Ureter (tissue), 1 donor: ENCODE measurements around the gene CNMD. TPM values are rescaled to one million over a fixed set of nuclear protein-coding genes. Genes with fewer than 3 reads are reported as not detected.

ENCODE experiments used
- DNase-seq: peaks from one replicate; pipeline ENCODE4 v3.0.0-alpha.2; 2020; ENCODE audit warnings: low spot score
- total RNA-seq: library from RNA; stranded (reverse); gene quantifications from one replicate; pipeline ENCODE4 v1.2.4, GENCODE V29; 2023
- donor health status: DM: yes; HTN: yes; CAD: no.

CNMD gene
- not detected for total RNA-seq

DNA sequence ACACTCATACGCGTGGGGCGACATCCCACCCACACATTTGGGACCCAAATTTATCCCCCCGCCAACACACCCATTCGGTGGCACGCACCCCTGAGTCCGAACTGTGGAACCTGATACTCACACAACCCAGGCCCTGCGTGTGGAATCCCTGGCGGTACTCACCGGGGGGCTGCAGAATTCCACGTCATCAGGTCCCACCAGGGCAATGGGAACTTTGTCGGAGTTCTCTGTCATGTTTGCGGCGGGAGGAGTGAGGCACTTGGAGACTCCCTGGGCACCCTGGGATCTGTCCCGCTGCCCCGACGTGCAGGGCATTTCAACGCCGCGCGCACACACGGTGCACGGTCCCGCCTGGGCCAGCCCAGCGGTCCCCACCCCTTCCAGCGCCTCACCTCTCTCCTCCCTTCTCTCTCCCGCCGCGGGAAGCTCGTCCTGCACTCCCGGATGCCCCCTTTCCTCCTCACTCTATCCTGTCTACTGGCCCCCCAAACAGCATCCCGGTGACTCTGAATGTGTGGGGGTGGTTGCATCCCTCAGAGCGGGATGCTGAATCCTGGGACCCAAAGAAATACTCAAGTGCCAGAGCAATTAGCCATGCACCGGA lies at the start of gene CNMD:
TSS of gene CNMD (minus strand) at position 353 of the 604 bp plus-strand sequence. CDS start at position 234, 119 bp downstream.
- DNase-seq: no peak

- no peak for DNase-seq
These were observed 48.4 kb upstream of the CNMD start for GRCh38 chr13:52788011-52788410.

DNA sequence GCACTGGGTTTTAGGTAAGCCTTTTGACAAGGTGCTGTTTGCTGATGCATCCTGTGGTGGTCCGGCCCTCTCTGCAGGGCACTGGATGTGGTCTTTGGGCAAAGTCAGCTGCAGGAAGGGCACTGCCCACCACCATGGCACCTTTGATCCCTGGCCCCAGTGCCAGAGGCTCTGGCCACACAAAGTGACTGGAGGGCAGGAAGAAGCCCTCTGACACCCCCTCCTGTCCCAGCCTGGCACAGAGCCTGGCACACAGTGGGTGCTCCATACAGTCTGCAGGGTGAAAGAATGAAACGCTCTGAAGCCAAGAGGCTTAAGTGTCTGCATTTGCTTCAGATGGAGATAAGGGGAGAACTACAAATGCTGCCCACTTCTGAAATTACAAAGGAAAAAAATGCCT lies 47.6 kb upstream of the CNMD start:
- DNase-seq: no peak

DNA sequence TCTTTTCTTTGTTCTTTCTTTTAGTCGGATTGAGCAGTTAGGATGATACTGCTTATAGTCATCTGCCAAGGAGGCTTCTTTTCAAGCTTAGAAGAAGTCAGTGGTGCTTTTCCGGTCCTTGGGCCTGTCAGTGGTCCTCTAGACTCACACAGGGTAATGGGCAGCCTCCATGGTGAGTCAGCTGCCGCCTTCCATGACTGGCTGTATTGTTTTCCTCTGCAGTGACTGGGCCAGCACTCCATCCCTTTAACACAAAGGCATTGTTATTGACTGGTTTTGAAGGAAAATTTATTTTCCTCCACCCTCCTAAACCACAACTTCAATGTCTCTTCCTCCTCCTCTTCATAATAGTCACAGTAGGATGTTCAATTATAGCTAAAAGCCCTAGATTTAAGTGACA lies 47.1 kb upstream of the CNMD start:
- DNase-seq: no peak

- DNase-seq: no peak
These were observed 46.1 kb upstream of the CNMD start for GRCh38 chr13:52785739-52786138.

- no peak for DNase-seq
These were observed 45.1 kb upstream of the CNMD start for GRCh38 chr13:52784591-52785340.

DNA sequence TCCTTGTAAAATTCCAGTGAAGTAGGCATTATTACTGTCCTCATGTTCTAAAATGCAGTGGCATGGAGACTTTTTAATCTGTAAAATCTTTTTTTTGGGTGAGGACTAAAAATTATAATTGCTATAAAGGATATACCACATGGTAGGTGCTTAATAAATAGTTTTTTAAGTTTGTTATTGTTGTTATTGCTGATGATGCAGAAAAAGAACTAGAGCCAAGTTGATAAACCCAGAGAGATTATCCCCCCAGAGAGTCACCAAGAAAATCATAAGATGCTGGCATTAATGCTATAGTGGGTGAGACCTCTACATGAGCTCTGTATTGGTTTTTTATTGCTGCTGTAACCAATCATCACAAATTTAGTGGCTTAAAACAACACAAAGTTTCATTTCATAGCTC lies 44.3 kb upstream of the CNMD start:
- DNase-seq: no peak

GRCh38 chr13:52782471-52783448 lies 43.1 kb upstream of the CNMD start:
- no peak for DNase-seq

DNA sequence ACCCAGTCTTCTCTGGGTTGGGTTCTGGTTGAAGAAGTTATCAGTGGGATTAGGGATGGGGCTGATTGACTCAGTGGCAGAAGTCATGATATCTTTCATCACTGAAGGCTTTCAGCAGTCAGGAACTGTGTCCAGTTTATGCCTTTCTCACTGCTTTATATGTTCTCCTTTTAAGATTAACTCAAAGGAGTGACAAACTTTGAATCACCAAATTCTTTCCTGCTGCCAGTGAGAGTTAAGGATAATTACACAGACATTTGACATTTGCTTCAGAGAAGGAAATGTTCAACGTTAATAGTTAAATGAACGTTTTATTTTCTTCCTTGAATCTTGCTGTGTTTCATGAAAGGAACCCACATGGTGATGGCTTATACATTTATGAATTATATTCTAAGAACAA lies 41.0 kb upstream of the CNMD start:
- DNase-seq: no peak

- DNase-seq: no peak
These were observed 40.5 kb upstream of the CNMD start for GRCh38 chr13:52780092-52780491.

- DNase-seq: no peak
These were observed 39.5 kb upstream of the CNMD start for GRCh38 chr13:52779103-52779502.

GRCh38 chr13:52776726-52777125 lies 37.1 kb upstream of the CNMD start:
- no peak for DNase-seq

- no peak for DNase-seq
These were observed 35.9 kb upstream of the CNMD start for GRCh38 chr13:52775511-52775910.

DNA sequence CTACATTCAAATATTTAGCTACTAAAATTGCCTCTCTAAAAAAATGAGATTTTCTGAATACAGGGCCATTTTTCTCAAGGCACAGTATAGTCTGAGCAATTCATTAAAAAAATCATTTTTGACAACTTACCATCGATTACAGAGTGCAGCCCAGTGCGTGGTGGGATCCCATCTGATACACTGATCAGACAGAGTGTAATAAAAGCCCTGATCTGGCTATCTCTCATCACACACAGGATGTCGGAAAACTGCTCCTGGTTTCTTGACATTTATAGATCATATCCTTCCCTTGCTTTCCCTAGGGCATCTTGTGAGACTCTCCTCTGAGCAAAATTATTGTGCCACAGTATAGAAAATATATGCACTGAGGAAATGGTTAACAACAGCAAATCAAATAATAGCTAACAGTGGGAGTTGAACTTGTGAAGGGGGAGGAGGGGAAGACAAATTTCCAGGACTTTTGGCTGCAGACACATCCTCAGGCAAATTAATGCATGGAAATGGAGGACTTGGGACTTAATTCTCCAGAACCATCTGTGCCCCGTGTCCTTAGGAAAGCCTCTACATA lies 28.4 kb upstream of the CNMD start:
- no peak for DNase-seq

- no peak for DNase-seq
These were observed 26.2 kb upstream of the CNMD start for GRCh38 chr13:52765611-52766390.

GRCh38 chr13:52760077-52760476 lies 20.5 kb upstream of the CNMD start:
- no peak for DNase-seq

- no peak for DNase-seq
These were observed 18.5 kb upstream of the CNMD start for GRCh38 chr13:52758114-52758513.

- no peak for DNase-seq
These were observed 11.6 kb upstream of the CNMD start for GRCh38 chr13:52751196-52751595.

DNA sequence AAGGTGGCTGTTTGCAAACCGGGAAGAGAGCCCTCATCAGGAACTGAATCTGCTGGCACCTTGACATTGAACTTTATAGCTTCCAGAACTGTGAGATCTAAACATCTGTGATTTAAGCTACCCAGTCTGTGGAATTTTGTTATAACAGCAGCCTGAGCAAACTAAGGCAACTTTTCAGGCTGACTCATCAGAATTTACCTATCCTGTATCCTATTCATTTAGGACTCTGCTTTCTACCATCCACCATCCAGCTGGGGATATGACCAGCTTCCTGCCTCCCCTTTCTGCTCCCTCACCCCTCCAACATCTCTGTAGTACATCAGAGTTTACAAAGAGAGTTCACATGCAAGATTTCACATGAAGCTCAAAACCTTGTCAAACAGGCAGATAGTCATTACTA lies 11.1 kb upstream of the CNMD start:
- DNase-seq: no peak

GRCh38 chr13:52749419-52749818 lies 9.8 kb upstream of the CNMD start:
- no peak for DNase-seq

DNA sequence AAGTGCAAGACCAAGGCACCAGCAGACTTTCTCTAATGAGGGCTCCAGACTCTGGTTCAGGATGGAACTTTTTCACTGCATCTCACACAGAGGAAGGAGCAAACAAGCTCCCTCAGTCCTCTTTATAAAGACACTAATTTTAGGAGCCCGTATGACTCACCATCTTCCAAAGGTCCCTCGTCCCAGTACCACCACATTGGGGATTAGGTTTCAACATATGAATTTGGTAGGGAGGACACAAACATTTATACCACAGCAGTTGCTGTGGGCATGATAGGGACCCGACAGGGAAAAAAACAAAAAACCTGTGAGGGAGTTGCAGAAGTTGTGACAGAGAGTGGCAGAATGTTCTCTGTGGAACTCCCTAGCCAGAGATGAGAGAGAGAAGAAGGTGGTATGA lies 6.5 kb upstream of the CNMD start:
- DNase-seq: no peak
